Left forelimb (tissue), 1 donor: ENCODE measurements around the gene PSMD9.
A peak's percentile ranks its signal among the peaks of the same experiment; 100 is the strongest.
"Not testable (repeated sequence)": the region's sequence is repeated elsewhere in the genome, so short reads cannot be mapped to it uniquely, and the experiment has no call there.

Experiments
- DNase-seq: peaks from one replicate; pipeline ENCODE4 v3.0.0-alpha.2; 2018; ENCODE audit warnings: low spot score

Gene PSMD9

GRCh38 chr12:121873216-121873569, 15.4 kb upstream of the PSMD9 start:
- DNase-seq = no peak

GRCh38 chr12:121874071-121874470, 14.5 kb upstream of the PSMD9 start:
- DNase-seq = no peak

GRCh38 chr12:121875582-121875981, 13.0 kb upstream of the PSMD9 start:
- no peak for DNase-seq

GRCh38 chr12:121876080-121876447, 12.5 kb upstream of the PSMD9 start:
- DNase-seq = not testable (repeated sequence)

GRCh38 chr12:121883315-121883660, 5.3 kb upstream of the PSMD9 start:
- no peak for DNase-seq

GRCh38 chr12:121885129-121885528, 3.5 kb upstream of the PSMD9 start:
- not testable (repeated sequence) for DNase-seq

- no peak for DNase-seq
Measured at GRCh38 chr12:121888083-121888477, 510 bp upstream of the PSMD9 start.

GRCh38 chr12:121889274-121889624, 659 bp downstream of the PSMD9 start:
- no peak for DNase-seq

- not testable (repeated sequence) for DNase-seq
Measured at GRCh38 chr12:121889661-121890060, 1.1 kb downstream of the PSMD9 start.

GRCh38 chr12:121892673-121893561, 4.3 kb downstream of the PSMD9 start:
- no peak for DNase-seq

- no peak for DNase-seq
Measured at GRCh38 chr12:121893961-121894460, 5.4 kb downstream of the PSMD9 start.

GRCh38 chr12:121894633-121895032, 6.0 kb downstream of the PSMD9 start:
- DNase-seq = no peak

- no peak for DNase-seq
Measured at GRCh38 chr12:121898287-121898686, 9.7 kb downstream of the PSMD9 start.

GRCh38 chr12:121899590-121899989, 11.0 kb downstream of the PSMD9 start:
- DNase-seq = no peak

GRCh38 chr12:121903202-121903601, 14.6 kb downstream of the PSMD9 start:
- DNase-seq = no peak

GRCh38 chr12:121905746-121906145, 17.2 kb downstream of the PSMD9 start:
- DNase-seq = no peak

- DNase-seq = no peak
Measured at GRCh38 chr12:121908702-121909101, 20.1 kb downstream of the PSMD9 start.

GRCh38 chr12:121911824-121912585, 23.4 kb downstream of the PSMD9 start:
- no peak for DNase-seq

GRCh38 chr12:121915841-121916321, 27.3 kb downstream of the PSMD9 start:
- DNase-seq = no peak

- no peak for DNase-seq
Measured at GRCh38 chr12:121916719-121917118, 28.1 kb downstream of the PSMD9 start.

- peak; percentile 90 for DNase-seq
Measured at GRCh38 chr12:121917950-121918678, 29.5 kb downstream of the PSMD9 start, which contains the start of gene CFAP251. Gene CFAP251 (plus strand): TSS chr12:121918592. CDS start chr12:121921306, 2,714 bp downstream.

GRCh38 chr12:121918679-121919038, 30.1 kb downstream of the PSMD9 start:
- no peak for DNase-seq
